ENCODE results near the gene RMDN3. TPM values are rescaled to one million over a fixed set of nuclear protein-coding genes. Genes with fewer than 3 reads are reported as not detected.

Gene RMDN3
- total RNA-seq, 1 experiment from 2014 or later: 15.7 TPM

DNA sequence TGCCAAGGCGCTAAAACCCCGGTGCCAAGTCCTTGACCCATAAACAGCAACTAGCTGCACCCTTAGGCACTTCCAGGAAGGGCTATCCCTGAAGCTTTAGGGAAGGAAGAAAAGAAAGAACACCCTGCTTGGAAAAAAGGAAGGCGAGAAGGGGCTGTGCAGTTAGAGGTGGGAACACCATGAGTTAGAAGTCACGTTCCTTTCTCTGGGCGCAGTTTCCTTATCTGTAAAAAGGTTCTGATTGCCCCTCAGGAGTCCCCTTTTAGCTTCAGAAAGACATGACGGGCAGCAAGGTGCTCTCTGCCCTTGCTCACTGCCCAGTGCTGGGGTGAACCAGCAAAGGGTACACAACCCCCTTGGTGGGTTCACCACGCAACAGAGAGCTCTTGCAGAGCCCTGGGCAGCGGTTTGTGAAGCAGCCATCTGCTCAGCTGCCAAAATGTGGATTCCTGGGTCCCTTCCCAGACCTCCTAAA, 9.6 kb upstream of the RMDN3 start:
- DNase-seq: no peak
- Histone ChIP-seq H3K9me3 (ENCODE audit: insufficient read depth, low read depth) (no peaks in the 10 kb centered on the region), H3K36me3 (ENCODE audit: low read depth) (no peaks in the 10 kb centered on the region), H3K27ac (no peak overlapping the region), H3K4me3 (no peak overlapping the region), H2AFZ (no peak overlapping the region), H3K9me2 (ENCODE audit: insufficient read depth) (no peaks in the 10 kb centered on the region), H3K79me2 (ENCODE audit: low read depth) (no peaks in the 10 kb centered on the region), H4K20me1 (ENCODE audit: insufficient read depth) (no peaks in the 10 kb centered on the region), H3K4me2 (peak overlapping the region; percentile 57; the same call in 1 of the 2 replicates), H3K27me3 (ENCODE audit: insufficient read depth, low read depth) (no peaks in the 10 kb centered on the region), H3F3A (ENCODE audit: insufficient read depth, low read depth) (peaks cover 25% of the 10 kb centered on the region), H3K4me1 (replicated peaks; ENCODE audit: insufficient read depth) (peaks cover 39% of the 10 kb centered on the region)
- no TSS peak for BruUV-seq (replicated peaks)
- ChIA-PET POLR2A (ENCODE audit: unreplicated experiment) (no interaction called here), CTCF (no interaction called here)
- TF ChIP-seq EZH2 (IDR thresholded peaks at IDR 0.05; ENCODE audit: low read depth): no peak
- TF ChIP-seq, protein P1, sequence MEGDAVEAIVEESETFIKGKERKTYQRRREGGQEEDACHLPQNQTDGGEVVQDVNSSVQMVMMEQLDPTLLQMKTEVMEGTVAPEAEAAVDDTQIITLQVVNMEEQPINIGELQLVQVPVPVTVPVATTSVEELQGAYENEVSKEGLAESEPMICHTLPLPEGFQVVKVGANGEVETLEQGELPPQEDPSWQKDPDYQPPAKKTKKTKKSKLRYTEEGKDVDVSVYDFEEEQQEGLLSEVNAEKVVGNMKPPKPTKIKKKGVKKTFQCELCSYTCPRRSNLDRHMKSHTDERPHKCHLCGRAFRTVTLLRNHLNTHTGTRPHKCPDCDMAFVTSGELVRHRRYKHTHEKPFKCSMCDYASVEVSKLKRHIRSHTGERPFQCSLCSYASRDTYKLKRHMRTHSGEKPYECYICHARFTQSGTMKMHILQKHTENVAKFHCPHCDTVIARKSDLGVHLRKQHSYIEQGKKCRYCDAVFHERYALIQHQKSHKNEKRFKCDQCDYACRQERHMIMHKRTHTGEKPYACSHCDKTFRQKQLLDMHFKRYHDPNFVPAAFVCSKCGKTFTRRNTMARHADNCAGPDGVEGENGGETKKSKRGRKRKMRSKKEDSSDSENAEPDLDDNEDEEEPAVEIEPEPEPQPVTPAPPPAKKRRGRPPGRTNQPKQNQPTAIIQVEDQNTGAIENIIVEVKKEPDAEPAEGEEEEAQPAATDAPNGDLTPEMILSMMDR (conservative IDR thresholded peaks at IDR 0.05): no peak
- intact Hi-C loops (cut with micrococcal nuclease; ENCODE audit: unreplicated experiment): no loop called here

- no peak for DNase-seq
- Histone ChIP-seq H3K9me3 (ENCODE audit: insufficient read depth, low read depth) (no peaks in the 10 kb centered on the region), H3K4me1 (replicated peaks; ENCODE audit: insufficient read depth) (peaks cover 37% of the 10 kb centered on the region), H3K36me3 (ENCODE audit: low read depth) (no peaks in the 10 kb centered on the region), H2AFZ (no peak within 1 kb of the TSS), H3F3A (ENCODE audit: insufficient read depth, low read depth) (peaks cover 23% of the 10 kb centered on the region), H3K27me3 (ENCODE audit: insufficient read depth, low read depth) (no peaks in the 10 kb centered on the region), H4K20me1 (ENCODE audit: insufficient read depth) (no peaks in the 10 kb centered on the region), H3K4me3 (no peak within 1 kb of the TSS), H3K27ac (no peak within 1 kb of the TSS), H3K4me2 (peak within 1 kb of the TSS; percentile 57; the same call in 1 of the 2 replicates), H3K79me2 (ENCODE audit: low read depth) (no peaks in the 10 kb centered on the region), H3K9me2 (ENCODE audit: insufficient read depth) (no peaks in the 10 kb centered on the region)
- POLR2A ChIA-PET (ENCODE audit: unreplicated experiment): no interaction called here
- CTCF ChIA-PET: no interaction called here
- BruUV-seq (replicated peaks): no TSS peak
- intact Hi-C loops (cut with micrococcal nuclease; ENCODE audit: unreplicated experiment): no loop called here
- TF ChIP-seq, protein P1 (conservative IDR thresholded peaks at IDR 0.05): no peak
- no peak for TF ChIP-seq EZH2 (IDR thresholded peaks at IDR 0.05; ENCODE audit: low read depth)
Measured at GRCh38 chr15:40763801-40764628, 9.0 kb upstream of the RMDN3 start, which contains the start of gene GCHFR. TSS of gene GCHFR (plus strand) at chr15:40764068. CDS start at chr15:40764181, 113 bp downstream.

DNA sequence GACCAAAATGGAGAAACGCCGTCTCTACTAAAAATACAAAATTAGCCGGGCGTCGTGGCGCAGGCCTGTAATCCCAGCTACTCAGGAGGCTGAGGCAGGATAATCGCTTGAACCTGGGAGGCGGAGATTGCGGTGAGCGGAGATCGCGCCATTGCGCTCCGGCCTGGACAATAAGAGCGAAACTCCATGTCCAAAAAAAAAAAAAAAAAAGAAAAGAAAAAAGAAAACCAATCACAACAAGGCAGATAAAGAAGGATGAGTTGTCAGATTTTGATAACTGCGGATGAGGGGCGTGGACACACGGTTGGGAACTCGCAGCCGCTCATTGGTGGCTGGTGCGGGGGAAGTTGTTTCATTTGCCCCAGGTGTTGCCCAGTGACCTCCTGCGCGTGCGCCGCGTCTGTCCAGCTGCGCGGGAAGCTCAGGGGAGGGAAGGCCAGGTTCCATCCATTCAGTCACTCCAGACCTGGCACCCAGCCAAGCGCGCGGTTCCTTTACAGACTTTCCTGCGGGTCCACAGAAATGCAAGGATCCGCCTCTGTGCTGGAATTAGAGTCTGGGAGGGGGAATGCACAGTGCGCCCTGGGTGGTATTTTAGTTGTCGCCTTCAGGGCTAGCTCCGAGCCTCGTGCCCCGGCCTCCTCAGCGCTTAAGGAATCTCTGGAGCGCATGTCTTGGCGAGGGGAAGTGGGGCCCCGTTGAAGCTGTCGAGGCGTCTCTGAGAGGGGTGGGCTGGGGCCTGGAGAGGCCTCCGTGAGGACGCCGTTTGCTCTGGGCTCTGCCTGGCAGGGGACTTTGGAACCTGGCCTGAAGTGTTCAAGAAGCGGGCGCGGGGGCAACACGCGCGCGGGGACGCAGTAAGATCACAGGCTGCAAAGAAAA, 8.1 kb upstream of the RMDN3 start:
- POLR2A ChIA-PET (ENCODE audit: unreplicated experiment): no interaction called here
- H3K9me2 ChIP-seq (ENCODE audit: insufficient read depth): no peaks in the 10 kb centered on the region
- intact Hi-C loops (cut with micrococcal nuclease; ENCODE audit: unreplicated experiment): no loop called here
- no peak overlapping the region for H3K4me3 ChIP-seq
- H3K27ac ChIP-seq: no peak overlapping the region
- H3K4me2 ChIP-seq: no peak overlapping the region
- no peaks in the 10 kb centered on the region for H3K79me2 ChIP-seq (ENCODE audit: low read depth)
- H3K9me3 ChIP-seq (ENCODE audit: insufficient read depth, low read depth): no peaks in the 10 kb centered on the region
- no peaks in the 10 kb centered on the region for H3K36me3 ChIP-seq (ENCODE audit: low read depth)
- peaks cover 28% of the 10 kb centered on the region for H3K4me1 ChIP-seq (replicated peaks; ENCODE audit: insufficient read depth)
- no TSS peak for BruUV-seq (replicated peaks)
- no peaks in the 10 kb centered on the region for H4K20me1 ChIP-seq (ENCODE audit: insufficient read depth)
- H2AFZ ChIP-seq: no peak overlapping the region
- H3F3A ChIP-seq (ENCODE audit: insufficient read depth, low read depth): peaks cover 14% of the 10 kb centered on the region
- TF ChIP-seq, protein P1 (conservative IDR thresholded peaks at IDR 0.05): no peak
- no peak for TF ChIP-seq EZH2 (IDR thresholded peaks at IDR 0.05; ENCODE audit: low read depth)
- no peaks in the 10 kb centered on the region for H3K27me3 ChIP-seq (ENCODE audit: insufficient read depth, low read depth)
- CTCF ChIA-PET: no interaction called here
- DNase-seq: no peak

Measured in PC-9 (cell line).